Activated T-helper 17 cell treated with anti-CD3 and anti-CD28 coated beads, Interleukin-2, amount 50 U/mL, for 72 hours (primary cell): ENCODE data around the gene TASP1. TPM values are rescaled to one million over a fixed set of nuclear protein-coding genes. Genes with fewer than 3 reads are reported as not detected.
"Not testable (repeated sequence)": the region's sequence is repeated elsewhere in the genome, so short reads cannot be mapped to it uniquely, and the experiment has no call there.

Experiments used
- ATAC-seq: fragments of 150-1000 bp; cut with Tn5 transposase; replicated peaks from 2 replicates; pipeline ENCODE4 v1.10.0; 2021; ENCODE audit warnings: mild to moderate bottlenecking, moderate library complexity
- H3K27ac Mint-ChIP-seq: one replicate; pipeline ENCODE4 v1.8.0; 2022; ENCODE audit warnings: mixed read lengths
- H3K27me3 Mint-ChIP-seq: one replicate; pipeline ENCODE4 v1.8.0; 2022; ENCODE audit warnings: mixed read lengths
- H3K36me3 Mint-ChIP-seq: one replicate; pipeline ENCODE4 v1.8.0; 2022; ENCODE audit warnings: low read depth, mild to moderate bottlenecking, mixed read lengths
- H3K4me1 Mint-ChIP-seq: one replicate; pipeline ENCODE4 v1.8.0; 2022; ENCODE audit warnings: mixed read lengths
- H3K4me3 Mint-ChIP-seq: one replicate; pipeline ENCODE4 v1.8.0; 2022; ENCODE audit warnings: mild to moderate bottlenecking, mixed read lengths
- H3K9me3 Mint-ChIP-seq: one replicate; pipeline ENCODE4 v1.8.0; 2022; ENCODE audit warnings: mixed read lengths
- total RNA-seq, 2 donors: library from RNA; stranded (reverse); gene quantifications; one replicate each; pipeline ENCODE4 v1.2.3, GENCODE V29; 2022

Gene TASP1
- total RNA-seq, 2 donors from 2014 or later, result 8.6 to 11.2 TPM

- Mint-ChIP-seq H3K9me3 (peaks cover 33% of the 10 kb centered on the region), H3K27ac (no peak overlapping the region), H3K4me1 (no peaks in the 10 kb centered on the region), H3K4me3 (no peak overlapping the region), H3K36me3 (peaks cover 35% of the 10 kb centered on the region), H3K27me3 (no peaks in the 10 kb centered on the region)
- no peak for ATAC-seq
These were observed 255.9 kb downstream of the TASP1 start for GRCh38 chr20:13382786-13383185.

GRCh38 chr20:13380497-13381229 is 258.1 kb downstream of the TASP1 start:
- H3K4me1 Mint-ChIP-seq, H3K27me3 Mint-ChIP-seq, H3K4me3 Mint-ChIP-seq, ATAC-seq, H3K27ac Mint-ChIP-seq: not testable (repeated sequence)
- Mint-ChIP-seq H3K9me3 (peaks cover 43% of the 10 kb centered on the region), H3K36me3 (peaks cover 15% of the 10 kb centered on the region)

- Mint-ChIP-seq H3K27ac (no peak overlapping the region), H3K9me3 (peaks cover 31% of the 10 kb centered on the region), H3K27me3 (no peaks in the 10 kb centered on the region), H3K36me3 (no peaks in the 10 kb centered on the region), H3K4me1 (no peaks in the 10 kb centered on the region), H3K4me3 (no peak overlapping the region)
- no peak for ATAC-seq
These were observed 265.3 kb downstream of the TASP1 start for GRCh38 chr20:13373400-13373799.

- Mint-ChIP-seq H3K27ac (no peak overlapping the region), H3K36me3 (no peaks in the 10 kb centered on the region), H3K4me3 (no peak overlapping the region), H3K27me3 (no peaks in the 10 kb centered on the region), H3K9me3 (peaks cover 12% of the 10 kb centered on the region), H3K4me1 (no peaks in the 10 kb centered on the region)
- no peak for ATAC-seq
These were observed 274.2 kb downstream of the TASP1 start for GRCh38 chr20:13364278-13365170.

- H3K36me3 Mint-ChIP-seq, result no peaks in the 10 kb centered on the region
- no peaks in the 10 kb centered on the region for H3K4me1 Mint-ChIP-seq
- no peak for ATAC-seq
- no peak overlapping the region for H3K27ac Mint-ChIP-seq
- H3K9me3 Mint-ChIP-seq, result peaks cover 12% of the 10 kb centered on the region
- no peak overlapping the region for H3K4me3 Mint-ChIP-seq
- H3K27me3 Mint-ChIP-seq, result no peaks in the 10 kb centered on the region
These were observed 275.3 kb downstream of the TASP1 start for GRCh38 chr20:13363473-13363872.

- H3K36me3 Mint-ChIP-seq, ATAC-seq, H3K4me1 Mint-ChIP-seq, H3K27me3 Mint-ChIP-seq, H3K4me3 Mint-ChIP-seq, H3K27ac Mint-ChIP-seq: not testable (repeated sequence)
- peaks cover 12% of the 10 kb centered on the region for H3K9me3 Mint-ChIP-seq
These were observed 276.6 kb downstream of the TASP1 start for GRCh38 chr20:13362165-13362564.

- not testable (repeated sequence) for H3K27me3 Mint-ChIP-seq, H3K4me3 Mint-ChIP-seq, H3K9me3 Mint-ChIP-seq, H3K36me3 Mint-ChIP-seq, ATAC-seq, H3K27ac Mint-ChIP-seq, H3K4me1 Mint-ChIP-seq
These were observed 279.8 kb downstream of the TASP1 start for GRCh38 chr20:13358936-13359335.

GRCh38 chr20:13357782-13358181 is 280.9 kb downstream of the TASP1 start:
- H3K27ac Mint-ChIP-seq, H3K9me3 Mint-ChIP-seq, H3K36me3 Mint-ChIP-seq, H3K4me3 Mint-ChIP-seq, ATAC-seq, H3K4me1 Mint-ChIP-seq, H3K27me3 Mint-ChIP-seq: not testable (repeated sequence)

GRCh38 chr20:13356591-13356990 is 282.1 kb downstream of the TASP1 start:
- Mint-ChIP-seq H3K36me3 (no peaks in the 10 kb centered on the region), H3K27ac (no peak overlapping the region), H3K4me1 (no peaks in the 10 kb centered on the region), H3K4me3 (no peak overlapping the region), H3K27me3 (no peaks in the 10 kb centered on the region), H3K9me3 (no peaks in the 10 kb centered on the region)
- no peak for ATAC-seq

- Mint-ChIP-seq H3K4me3 (no peak overlapping the region), H3K9me3 (no peaks in the 10 kb centered on the region), H3K4me1 (no peaks in the 10 kb centered on the region), H3K36me3 (no peaks in the 10 kb centered on the region), H3K27me3 (no peaks in the 10 kb centered on the region), H3K27ac (no peak overlapping the region)
- ATAC-seq, result no peak
These were observed 282.7 kb downstream of the TASP1 start for GRCh38 chr20:13355941-13356486.

GRCh38 chr20:13355411-13355810 is 283.3 kb downstream of the TASP1 start:
- no peak for ATAC-seq
- H3K27me3 Mint-ChIP-seq, result no peaks in the 10 kb centered on the region
- no peak overlapping the region for H3K27ac Mint-ChIP-seq
- no peak overlapping the region for H3K4me3 Mint-ChIP-seq
- H3K4me1 Mint-ChIP-seq, result no peaks in the 10 kb centered on the region
- H3K9me3 Mint-ChIP-seq, result no peaks in the 10 kb centered on the region
- no peaks in the 10 kb centered on the region for H3K36me3 Mint-ChIP-seq

GRCh38 chr20:13353261-13353945 is 285.3 kb downstream of the TASP1 start:
- H3K4me3 Mint-ChIP-seq, result no peak overlapping the region
- H3K36me3 Mint-ChIP-seq, result no peaks in the 10 kb centered on the region
- H3K9me3 Mint-ChIP-seq, result no peaks in the 10 kb centered on the region
- H3K27ac Mint-ChIP-seq, result no peak overlapping the region
- no peak for ATAC-seq
- no peaks in the 10 kb centered on the region for H3K4me1 Mint-ChIP-seq
- no peaks in the 10 kb centered on the region for H3K27me3 Mint-ChIP-seq

GRCh38 chr20:13349235-13349604 is 289.5 kb downstream of the TASP1 start:
- Mint-ChIP-seq H3K9me3 (no peaks in the 10 kb centered on the region), H3K4me1 (no peaks in the 10 kb centered on the region), H3K4me3 (no peak overlapping the region), H3K36me3 (no peaks in the 10 kb centered on the region), H3K27me3 (no peaks in the 10 kb centered on the region), H3K27ac (no peak overlapping the region)
- ATAC-seq, result no peak

GRCh38 chr20:13348311-13349234 is 290.2 kb downstream of the TASP1 start:
- no peaks in the 10 kb centered on the region for H3K4me1 Mint-ChIP-seq
- H3K27me3 Mint-ChIP-seq, result peaks cover 4% of the 10 kb centered on the region
- H3K4me3 Mint-ChIP-seq, result no peak overlapping the region
- no peaks in the 10 kb centered on the region for H3K36me3 Mint-ChIP-seq
- no peak overlapping the region for H3K27ac Mint-ChIP-seq
- H3K9me3 Mint-ChIP-seq, result no peaks in the 10 kb centered on the region
- ATAC-seq, result no peak
